ENCODE results near the gene ALCAM. TPM values are rescaled to one million over a fixed set of nuclear protein-coding genes. Genes with fewer than 3 reads are reported as not detected.

ALCAM gene
- polyA plus RNA-seq, 1 of the 3 experiments (the other 2 are of a cell fraction) = 58.3 TPM

DNA sequence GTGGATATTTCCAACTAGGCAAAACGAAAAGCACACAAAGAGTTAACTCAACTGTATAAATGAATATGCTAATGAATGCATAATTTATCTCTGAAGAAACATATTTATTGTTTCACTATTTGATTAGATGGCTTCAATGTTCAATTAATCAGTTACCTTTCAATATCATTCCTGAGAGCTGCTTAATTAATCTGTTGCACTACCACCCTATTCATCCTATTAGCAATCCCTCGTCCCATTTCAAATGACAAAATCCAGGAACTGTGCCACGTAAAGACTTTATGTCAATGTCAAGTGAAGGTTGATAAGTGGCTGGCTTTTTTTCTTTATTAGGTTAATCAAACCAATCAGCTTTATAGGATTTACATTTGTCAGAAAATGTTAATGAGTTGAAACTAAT lies 82.7 kb downstream of the ALCAM start:
- TF ChIP-seq, protein P1, sequence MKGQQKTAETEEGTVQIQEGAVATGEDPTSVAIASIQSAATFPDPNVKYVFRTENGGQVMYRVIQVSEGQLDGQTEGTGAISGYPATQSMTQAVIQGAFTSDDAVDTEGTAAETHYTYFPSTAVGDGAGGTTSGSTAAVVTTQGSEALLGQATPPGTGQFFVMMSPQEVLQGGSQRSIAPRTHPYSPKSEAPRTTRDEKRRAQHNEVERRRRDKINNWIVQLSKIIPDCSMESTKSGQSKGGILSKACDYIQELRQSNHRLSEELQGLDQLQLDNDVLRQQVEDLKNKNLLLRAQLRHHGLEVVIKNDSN (IDR thresholded peaks at IDR 0.05; ENCODE audit: borderline replicate concordance, low read depth) = no peak
- TF ChIP-seq RXRA (IDR thresholded peaks at IDR 0.05; ENCODE audit: borderline replicate concordance, low read depth) (no peak), CHD2 (IDR thresholded peaks at IDR 0.05; ENCODE audit: low read length, partially characterized antibody) (no peak), EZH2phosphoT487 (IDR thresholded peaks at IDR 0.05; ENCODE audit: borderline replicate concordance, low read depth) (no peak), SIN3A (IDR thresholded peaks at IDR 0.05; ENCODE audit: borderline replicate concordance, low read depth, low read length) (no peak), FOSL2 (IDR thresholded peaks at IDR 0.05; ENCODE audit: borderline replicate concordance, low read depth) (no peak), TEAD4 (IDR thresholded peaks at IDR 0.05; ENCODE audit: borderline replicate concordance, insufficient read depth) (no peak), NRF1 (IDR thresholded peaks at IDR 0.05; ENCODE audit: low read depth, low read length) (no peak), FOXM1 (IDR thresholded peaks at IDR 0.05; ENCODE audit: low read depth) (no peak)
- TF ChIP-seq, protein P2, sequence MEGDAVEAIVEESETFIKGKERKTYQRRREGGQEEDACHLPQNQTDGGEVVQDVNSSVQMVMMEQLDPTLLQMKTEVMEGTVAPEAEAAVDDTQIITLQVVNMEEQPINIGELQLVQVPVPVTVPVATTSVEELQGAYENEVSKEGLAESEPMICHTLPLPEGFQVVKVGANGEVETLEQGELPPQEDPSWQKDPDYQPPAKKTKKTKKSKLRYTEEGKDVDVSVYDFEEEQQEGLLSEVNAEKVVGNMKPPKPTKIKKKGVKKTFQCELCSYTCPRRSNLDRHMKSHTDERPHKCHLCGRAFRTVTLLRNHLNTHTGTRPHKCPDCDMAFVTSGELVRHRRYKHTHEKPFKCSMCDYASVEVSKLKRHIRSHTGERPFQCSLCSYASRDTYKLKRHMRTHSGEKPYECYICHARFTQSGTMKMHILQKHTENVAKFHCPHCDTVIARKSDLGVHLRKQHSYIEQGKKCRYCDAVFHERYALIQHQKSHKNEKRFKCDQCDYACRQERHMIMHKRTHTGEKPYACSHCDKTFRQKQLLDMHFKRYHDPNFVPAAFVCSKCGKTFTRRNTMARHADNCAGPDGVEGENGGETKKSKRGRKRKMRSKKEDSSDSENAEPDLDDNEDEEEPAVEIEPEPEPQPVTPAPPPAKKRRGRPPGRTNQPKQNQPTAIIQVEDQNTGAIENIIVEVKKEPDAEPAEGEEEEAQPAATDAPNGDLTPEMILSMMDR (IDR thresholded peaks at IDR 0.05) = no peak
- TF ChIP-seq, protein P3, sequence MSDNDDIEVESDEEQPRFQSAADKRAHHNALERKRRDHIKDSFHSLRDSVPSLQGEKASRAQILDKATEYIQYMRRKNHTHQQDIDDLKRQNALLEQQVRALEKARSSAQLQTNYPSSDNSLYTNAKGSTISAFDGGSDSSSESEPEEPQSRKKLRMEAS (IDR thresholded peaks at IDR 0.05; ENCODE audit: low read depth) = no peak
- TF ChIP-seq, protein P4, sequence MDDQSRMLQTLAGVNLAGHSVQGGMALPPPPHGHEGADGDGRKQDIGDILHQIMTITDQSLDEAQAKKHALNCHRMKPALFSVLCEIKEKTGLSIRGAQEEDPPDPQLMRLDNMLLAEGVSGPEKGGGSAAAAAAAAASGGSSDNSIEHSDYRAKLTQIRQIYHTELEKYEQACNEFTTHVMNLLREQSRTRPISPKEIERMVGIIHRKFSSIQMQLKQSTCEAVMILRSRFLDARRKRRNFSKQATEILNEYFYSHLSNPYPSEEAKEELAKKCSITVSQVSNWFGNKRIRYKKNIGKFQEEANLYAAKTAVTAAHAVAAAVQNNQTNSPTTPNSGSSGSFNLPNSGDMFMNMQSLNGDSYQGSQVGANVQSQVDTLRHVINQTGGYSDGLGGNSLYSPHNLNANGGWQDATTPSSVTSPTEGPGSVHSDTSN (IDR thresholded peaks at IDR 0.05) = no peak
- H3K9ac ChIP-seq = no peak overlapping the region
- no peaks in the 10 kb centered on the region for H3K9me3 ChIP-seq
- H3K9me2 ChIP-seq = no peaks in the 10 kb centered on the region
- H3F3A ChIP-seq (replicated peaks; ENCODE audit: insufficient read depth) = peaks cover 5% of the 10 kb centered on the region
- no peaks in the 10 kb centered on the region; the same call in none of the 2 replicates for H4K20me1 ChIP-seq (ENCODE audit: insufficient read depth)
- peaks cover 0 to 19% of the 10 kb centered on the region in 2 experiments for H3K36me3 ChIP-seq (replicated peaks in 1 of 2; ENCODE audit: control insufficient read depth in 1 of 2, insufficient read depth in 2 of 2, low read length in 1 of 2)
- no peaks in the 10 kb centered on the region for H3K27me3 ChIP-seq (ENCODE audit: insufficient read depth)
- H3K4me3 ChIP-seq (ENCODE audit: low read depth in 2 of 2, low read length in 1 of 2) = no peak overlapping the region
- DNase-seq = no peak
- peaks cover 3 to 15% of the 10 kb centered on the region in 2 experiments; a peak in 2 of 4 replicates for H3K4me1 ChIP-seq (ENCODE audit: control insufficient read depth in 1 of 2, insufficient read depth in 2 of 2, low read depth in 1 of 2, low read length in 1 of 2)
- H3K4me2 ChIP-seq = no peak overlapping the region
- H3K79me2 ChIP-seq (ENCODE audit: insufficient read depth) = peaks cover 100% of the 10 kb centered on the region
- ChIA-PET POLR2A (no interaction called here), CTCF (interaction anchor here (1.8 kb wide), 1 partner anchor 12 kb away, joined by 5 read pairs; no protein-coding TSS in a partner anchor)
- WGBS (ENCODE audit: low lambda C conversion rate) = 95% methylated on average over 3 of the region's 3 CpGs
- no peak overlapping the region for H2AFZ ChIP-seq (ENCODE audit: low read depth)
- H3K27ac ChIP-seq (ENCODE audit: low read depth in 2 of 2, low read length in 1 of 2) = no peak overlapping the region

DNA sequence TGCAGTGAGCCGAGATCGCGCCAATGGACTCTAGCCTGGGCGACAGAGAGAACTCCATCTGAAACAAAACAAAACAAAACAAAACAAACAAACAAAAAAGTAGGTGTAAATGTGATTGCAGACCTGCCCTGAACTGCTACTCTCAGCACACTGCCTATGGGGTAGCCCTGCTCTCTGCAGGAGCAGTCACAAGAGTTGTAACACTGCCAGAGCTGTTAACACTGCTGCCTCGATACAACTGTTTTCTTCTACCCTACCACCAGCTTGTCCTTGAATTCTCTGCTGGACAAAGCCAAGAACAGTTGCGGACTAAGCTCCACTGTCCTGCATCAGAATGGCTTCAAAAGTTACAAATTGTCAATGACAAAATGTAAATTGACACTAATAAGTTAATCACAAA lies 89.3 kb downstream of the ALCAM start:
- H3K9me2 ChIP-seq = no peaks in the 10 kb centered on the region
- H3K36me3 ChIP-seq (replicated peaks in 1 of 2; ENCODE audit: control insufficient read depth in 1 of 2, insufficient read depth in 2 of 2, low read length in 1 of 2) = peaks cover 0 to 12% of the 10 kb centered on the region in 2 experiments
- H3K4me1 ChIP-seq (ENCODE audit: control insufficient read depth in 1 of 2, insufficient read depth in 2 of 2, low read depth in 1 of 2, low read length in 1 of 2) = peaks cover 2 to 24% of the 10 kb centered on the region in 2 experiments; a peak in 2 of 4 replicates
- H3K4me3 ChIP-seq (ENCODE audit: low read depth in 2 of 2, low read length in 1 of 2) = no peak overlapping the region
- no peak overlapping the region for H3K27ac ChIP-seq (ENCODE audit: low read depth in 2 of 2, low read length in 1 of 2)
- H3K9ac ChIP-seq = no peak overlapping the region
- no peak for TF ChIP-seq SMC3 (IDR thresholded peaks at IDR 0.05; ENCODE audit: low read depth, low read length)
- TF ChIP-seq, protein P4 (IDR thresholded peaks at IDR 0.05) = no peak
- TF ChIP-seq FOSL2 (IDR thresholded peaks at IDR 0.05; ENCODE audit: borderline replicate concordance, low read depth) = no peak
- TF ChIP-seq NRF1 (IDR thresholded peaks at IDR 0.05; ENCODE audit: low read depth, low read length) = no peak
- TF ChIP-seq, protein P1 (IDR thresholded peaks at IDR 0.05; ENCODE audit: borderline replicate concordance, low read depth) = no peak
- TF ChIP-seq POLR2AphosphoS5 (IDR thresholded peaks at IDR 0.05; ENCODE audit: low read depth, low read length) = no peak
- TF ChIP-seq, protein P5, sequence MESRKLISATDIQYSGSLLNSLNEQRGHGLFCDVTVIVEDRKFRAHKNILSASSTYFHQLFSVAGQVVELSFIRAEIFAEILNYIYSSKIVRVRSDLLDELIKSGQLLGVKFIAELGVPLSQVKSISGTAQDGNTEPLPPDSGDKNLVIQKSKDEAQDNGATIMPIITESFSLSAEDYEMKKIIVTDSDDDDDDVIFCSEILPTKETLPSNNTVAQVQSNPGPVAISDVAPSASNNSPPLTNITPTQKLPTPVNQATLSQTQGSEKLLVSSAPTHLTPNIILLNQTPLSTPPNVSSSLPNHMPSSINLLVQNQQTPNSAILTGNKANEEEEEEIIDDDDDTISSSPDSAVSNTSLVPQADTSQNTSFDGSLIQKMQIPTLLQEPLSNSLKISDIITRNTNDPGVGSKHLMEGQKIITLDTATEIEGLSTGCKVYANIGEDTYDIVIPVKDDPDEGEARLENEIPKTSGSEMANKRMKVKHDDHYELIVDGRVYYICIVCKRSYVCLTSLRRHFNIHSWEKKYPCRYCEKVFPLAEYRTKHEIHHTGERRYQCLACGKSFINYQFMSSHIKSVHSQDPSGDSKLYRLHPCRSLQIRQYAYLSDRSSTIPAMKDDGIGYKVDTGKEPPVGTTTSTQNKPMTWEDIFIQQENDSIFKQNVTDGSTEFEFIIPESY (IDR thresholded peaks at IDR 0.05; ENCODE audit: borderline replicate concordance, low read depth) = no peak
- no peak for TF ChIP-seq FOXM1 (IDR thresholded peaks at IDR 0.05; ENCODE audit: low read depth)
- TF ChIP-seq SIN3A (IDR thresholded peaks at IDR 0.05; ENCODE audit: borderline replicate concordance, low read depth, low read length) = no peak
- no peak for TF ChIP-seq JUND (IDR thresholded peaks at IDR 0.05)
- no peak for TF ChIP-seq ELF1 (IDR thresholded peaks at IDR 0.05)
- no peak for TF ChIP-seq EZH2phosphoT487 (IDR thresholded peaks at IDR 0.05; ENCODE audit: borderline replicate concordance, low read depth)
- TF ChIP-seq, protein P3 (IDR thresholded peaks at IDR 0.05; ENCODE audit: low read depth) = no peak
- no peak for DNase-seq
- H3K4me2 ChIP-seq = no peak overlapping the region
- ChIA-PET CTCF (interaction anchor here (1.4 kb wide), 1 partner anchor 8 kb away, joined by 6 read pairs; no protein-coding TSS in a partner anchor), POLR2A (interaction anchor here (0.6 kb wide), 1 partner anchor 9 kb away, joined by 3 read pairs; no protein-coding TSS in a partner anchor)
- peaks cover 21% of the 10 kb centered on the region; the same call in 1 of the 2 replicates for H4K20me1 ChIP-seq (ENCODE audit: insufficient read depth)
- no peak overlapping the region for H2AFZ ChIP-seq (ENCODE audit: low read depth)
- no peaks in the 10 kb centered on the region for H3K9me3 ChIP-seq
- H3K79me2 ChIP-seq (ENCODE audit: insufficient read depth) = peaks cover 100% of the 10 kb centered on the region
- H3F3A ChIP-seq (replicated peaks; ENCODE audit: insufficient read depth) = peaks cover 17% of the 10 kb centered on the region
- no peaks in the 10 kb centered on the region for H3K27me3 ChIP-seq (ENCODE audit: insufficient read depth)
- WGBS (ENCODE audit: low lambda C conversion rate) = 95% methylated on average over 6 of the region's 6 CpGs

Measured in SK-N-SH (cell line).